Gastrocnemius medialis (tissue), 4 donors: ENCODE results near the gene USP20. TPM values are rescaled to one million over a fixed set of nuclear protein-coding genes. Genes with fewer than 3 reads are reported as not detected.

Source experiments
- ATAC-seq, 2 donors: fragments of 150-250 bp; one replicate each; pipeline ENCODE4 v1.9.1; 2016
- DNase-seq, 2 donors: peaks; one replicate each; pipeline ENCODE4 v3.0.0-alpha.2; 2019
- H3K27ac ChIP-seq, 4 donors: fragments of 200-600 bp; sonication (generic); 1 replicate in 1 of 4; 2 replicates in 3 of 4; pipeline ENCODE4 v1.5.1; 2016 to 2018; ENCODE audit warnings: mild to moderate bottlenecking in 2 of 4, moderate library complexity in 1 of 4
- H3K27me3 ChIP-seq, 3 donors: fragments of 200-600 bp; sonication (generic) in 2 of 3; 1 replicate in 1 of 3; 2 replicates in 2 of 3; pipeline versions ENCODE4 v1.5.1 to v1.6.0; 2016 to 2019; ENCODE audit warnings: mild to moderate bottlenecking in 1 of 3, moderate library complexity in 1 of 3
- H3K36me3 ChIP-seq, 2 donors: fragments of 200-600 bp; sonication (generic) in 1 of 2; one replicate each; pipeline ENCODE4 v1.5.1; 2017 to 2018
- H3K4me1 ChIP-seq, 2 donors: fragments of 200-600 bp; sonication (generic) in 1 of 2; one replicate each; pipeline ENCODE4 v1.5.1; 2016 to 2017; ENCODE audit warnings: mild to moderate bottlenecking in 2 of 2
- H3K4me3 ChIP-seq, 4 donors: fragments of 200-600 bp; sonication (generic) in 3 of 4; 1 replicate in 1 of 4; 2 replicates in 3 of 4; pipeline ENCODE4 v1.5.1; 2016 to 2019; ENCODE audit warnings: mild to moderate bottlenecking in 2 of 4
- H3K9me3 ChIP-seq, 3 donors: fragments of 200-600 bp; sonication (generic) in 2 of 3; 1 replicate in 1 of 3; 2 replicates in 2 of 3; pipeline ENCODE4 v1.5.1; 2016 to 2019
- POLR2A ChIP-seq, 2 donors: fragments of 450-650 bp; IDR thresholded peaks; one replicate each; pipeline ENCODE4 v1.6.1; 2017; ENCODE audit warnings: antibody characterized with exemption in 2 of 2, mild to moderate bottlenecking in 2 of 2, moderate library complexity in 2 of 2
- in situ Hi-C, 4 donors: fragments of 200-750 bp; cut with MboI; loops; one replicate each; pipeline versions ENCODE4 v1.15.0 to v1.8.0; 2017; ENCODE audit warnings: low sequenced_read_pairs in 4 of 4
- intact Hi-C: fragments of 100-400 bp; cut with DNase I; formaldehyde crosslinking; loops from one replicate; pipeline ENCODE4 v1.15.1; 2023; ENCODE audit warnings: low total_unique reads
- total RNA-seq, 4 donors: library from RNA; depleted of rRNA; stranded (reverse); fragments of >200 nt; gene quantifications; one replicate each; pipeline versions ENCODE4 v1.1.0 to v1.2.3, GENCODE V29; 2016
- TF ChIP-seq, protein P1 (sequence below), 5 experiments: fragments of 450-650 bp in 3 of 5; fragments of 200-600 bp in 2 of 5; sonication (generic) in 2 of 5; IDR thresholded peaks in 4 of 5; conservative IDR thresholded peaks in 1 of 5; 1 replicate in 4 of 5; 2 replicates in 1 of 5; pipeline ENCODE4 v1.5.1; 2016 to 2019; ENCODE audit warnings: antibody characterized with exemption in 5 of 5, mild to moderate bottlenecking in 3 of 5, moderate library complexity in 3 of 5

USP20 gene
- total RNA-seq, 4 donors from 2014 or later = 13.4 to 25.4 (median 18.6) TPM

- DNase-seq (no peak), ATAC-seq (no peak)
- H3K27ac ChIP-seq = no peak overlapping the region
- in situ Hi-C loops = no loop called here
- H3K27me3 ChIP-seq = no peaks in the 10 kb centered on the region
- no peaks in the 10 kb centered on the region for H3K9me3 ChIP-seq
- TF ChIP-seq, protein P1, sequence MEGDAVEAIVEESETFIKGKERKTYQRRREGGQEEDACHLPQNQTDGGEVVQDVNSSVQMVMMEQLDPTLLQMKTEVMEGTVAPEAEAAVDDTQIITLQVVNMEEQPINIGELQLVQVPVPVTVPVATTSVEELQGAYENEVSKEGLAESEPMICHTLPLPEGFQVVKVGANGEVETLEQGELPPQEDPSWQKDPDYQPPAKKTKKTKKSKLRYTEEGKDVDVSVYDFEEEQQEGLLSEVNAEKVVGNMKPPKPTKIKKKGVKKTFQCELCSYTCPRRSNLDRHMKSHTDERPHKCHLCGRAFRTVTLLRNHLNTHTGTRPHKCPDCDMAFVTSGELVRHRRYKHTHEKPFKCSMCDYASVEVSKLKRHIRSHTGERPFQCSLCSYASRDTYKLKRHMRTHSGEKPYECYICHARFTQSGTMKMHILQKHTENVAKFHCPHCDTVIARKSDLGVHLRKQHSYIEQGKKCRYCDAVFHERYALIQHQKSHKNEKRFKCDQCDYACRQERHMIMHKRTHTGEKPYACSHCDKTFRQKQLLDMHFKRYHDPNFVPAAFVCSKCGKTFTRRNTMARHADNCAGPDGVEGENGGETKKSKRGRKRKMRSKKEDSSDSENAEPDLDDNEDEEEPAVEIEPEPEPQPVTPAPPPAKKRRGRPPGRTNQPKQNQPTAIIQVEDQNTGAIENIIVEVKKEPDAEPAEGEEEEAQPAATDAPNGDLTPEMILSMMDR (IDR thresholded peaks at IDR 0.05 in 4 of 5, conservative IDR thresholded peaks at IDR 0.05 in 1 of 5) = no peak
- TF ChIP-seq POLR2A (IDR thresholded peaks at IDR 0.05) = no peak
- no peak overlapping the region for H3K4me3 ChIP-seq
- intact Hi-C loops = no loop called here
- peaks cover 0 to 39% of the 10 kb centered on the region in 2 donors for H3K36me3 ChIP-seq
- no peaks in the 10 kb centered on the region for H3K4me1 ChIP-seq
Observed at GRCh38 chr9:129848712-129849441, 13.6 kb downstream of the USP20 start.

GRCh38 chr9:129849901-129850300 is 14.6 kb downstream of the USP20 start:
- Histone ChIP-seq H3K27me3 (no peaks in the 10 kb centered on the region), H3K9me3 (no peaks in the 10 kb centered on the region), H3K36me3 (peaks cover 0 to 49% of the 10 kb centered on the region in 2 donors), H3K4me3 (no peak overlapping the region), H3K4me1 (no peaks in the 10 kb centered on the region), H3K27ac (no peak overlapping the region)
- ATAC-seq = no peak
- DNase-seq = no peak
- no peak for TF ChIP-seq POLR2A (IDR thresholded peaks at IDR 0.05)
- TF ChIP-seq, protein P1 (IDR thresholded peaks at IDR 0.05 in 4 of 5, conservative IDR thresholded peaks at IDR 0.05 in 1 of 5) = no peak
- intact Hi-C loops = no loop called here
- in situ Hi-C loops = no loop called here

DNA sequence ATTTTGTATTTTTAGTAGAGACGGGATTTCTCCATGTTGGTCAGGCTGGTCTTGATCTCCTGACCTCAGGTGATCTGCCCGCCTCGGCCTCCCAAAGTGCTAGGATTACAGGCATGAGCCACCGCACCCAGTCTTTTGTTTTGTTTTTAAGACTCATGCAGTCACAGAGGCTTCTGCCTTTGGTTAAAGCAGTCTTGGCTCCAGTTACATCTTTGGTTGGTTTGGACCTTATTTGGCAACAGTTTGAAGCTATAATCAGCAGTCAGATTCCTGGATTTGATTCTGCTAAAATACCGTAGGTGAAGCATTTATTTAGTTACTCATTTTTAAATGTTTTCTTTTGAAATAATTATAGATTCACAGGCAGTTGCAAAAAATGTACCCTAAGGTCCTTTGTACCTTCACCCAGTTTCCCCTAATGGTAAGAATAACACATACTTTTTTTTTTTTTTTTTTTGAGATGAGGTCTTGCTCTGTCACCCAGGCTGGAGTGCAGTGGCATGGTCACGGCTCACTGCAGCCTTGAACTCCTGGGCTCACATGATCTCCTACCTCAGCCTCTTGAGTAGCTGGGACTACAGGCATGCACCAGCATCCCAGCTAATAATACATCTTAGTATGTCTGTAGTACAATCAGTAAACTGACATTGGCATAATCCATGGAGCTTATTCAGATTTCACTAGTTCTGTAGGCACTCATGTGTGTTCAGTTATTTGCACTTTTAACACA is 15.7 kb downstream of the USP20 start:
- peaks cover 0 to 57% of the 10 kb centered on the region in 2 donors for H3K36me3 ChIP-seq
- intact Hi-C loops (no loop called here), in situ Hi-C loops (no loop called here)
- no peak for ATAC-seq
- no peaks in the 10 kb centered on the region for H3K4me1 ChIP-seq
- no peak overlapping the region for H3K4me3 ChIP-seq
- no peak overlapping the region for H3K27ac ChIP-seq
- TF ChIP-seq POLR2A (IDR thresholded peaks at IDR 0.05) = no peak
- TF ChIP-seq, protein P1 (IDR thresholded peaks at IDR 0.05 in 4 of 5, conservative IDR thresholded peaks at IDR 0.05 in 1 of 5) = no peak
- H3K27me3 ChIP-seq = no peaks in the 10 kb centered on the region
- no peak for DNase-seq
- H3K9me3 ChIP-seq = no peaks in the 10 kb centered on the region

GRCh38 chr9:129851821-129852220 is 16.6 kb downstream of the USP20 start:
- peaks cover 0 to 63% of the 10 kb centered on the region in 2 donors for H3K36me3 ChIP-seq
- H3K4me1 ChIP-seq = no peaks in the 10 kb centered on the region
- no peaks in the 10 kb centered on the region for H3K9me3 ChIP-seq
- in situ Hi-C loops = no loop called here
- intact Hi-C loops = no loop called here
- DNase-seq = no peak
- H3K27ac ChIP-seq = no peak overlapping the region
- H3K4me3 ChIP-seq = no peak overlapping the region
- no peak for ATAC-seq
- H3K27me3 ChIP-seq = no peaks in the 10 kb centered on the region
- no peak for TF ChIP-seq POLR2A (IDR thresholded peaks at IDR 0.05)
- TF ChIP-seq, protein P1 (IDR thresholded peaks at IDR 0.05 in 4 of 5, conservative IDR thresholded peaks at IDR 0.05 in 1 of 5) = no peak
